C4-2B (cell line): ENCODE measurements around the gene RRP8.

Experiments
- ZFX ChIP-seq: fragments of 450-650 bp; IDR thresholded peaks from 2 replicates; pipeline ENCODE4 v1.6.1; 2017
- TF ChIP-seq, protein P1 (sequence below): fragments of 450-650 bp; conservative IDR thresholded peaks from 2 replicates; pipeline ENCODE4 v1.5.1; 2017; ENCODE audit warnings: mild to moderate bottlenecking

DNA sequence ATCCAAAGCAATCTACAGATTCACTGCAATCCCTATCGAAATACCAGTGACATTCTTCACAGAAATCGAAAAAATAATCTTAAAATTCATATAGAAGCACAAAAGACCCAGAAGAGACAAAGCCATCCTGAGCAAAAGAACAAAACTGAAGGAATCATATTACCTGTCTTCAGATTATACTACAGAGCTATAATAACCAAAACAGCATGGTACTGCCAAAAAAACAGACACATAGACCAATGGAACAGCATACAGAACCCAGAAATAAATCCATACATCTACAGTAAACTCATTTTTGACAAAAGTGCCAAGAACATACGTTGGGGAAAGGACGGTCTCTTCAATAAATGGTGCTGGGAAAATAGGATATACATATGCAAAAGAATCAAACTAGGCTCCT is 18.9 kb downstream of the RRP8 start:
- TF ChIP-seq, protein P1, sequence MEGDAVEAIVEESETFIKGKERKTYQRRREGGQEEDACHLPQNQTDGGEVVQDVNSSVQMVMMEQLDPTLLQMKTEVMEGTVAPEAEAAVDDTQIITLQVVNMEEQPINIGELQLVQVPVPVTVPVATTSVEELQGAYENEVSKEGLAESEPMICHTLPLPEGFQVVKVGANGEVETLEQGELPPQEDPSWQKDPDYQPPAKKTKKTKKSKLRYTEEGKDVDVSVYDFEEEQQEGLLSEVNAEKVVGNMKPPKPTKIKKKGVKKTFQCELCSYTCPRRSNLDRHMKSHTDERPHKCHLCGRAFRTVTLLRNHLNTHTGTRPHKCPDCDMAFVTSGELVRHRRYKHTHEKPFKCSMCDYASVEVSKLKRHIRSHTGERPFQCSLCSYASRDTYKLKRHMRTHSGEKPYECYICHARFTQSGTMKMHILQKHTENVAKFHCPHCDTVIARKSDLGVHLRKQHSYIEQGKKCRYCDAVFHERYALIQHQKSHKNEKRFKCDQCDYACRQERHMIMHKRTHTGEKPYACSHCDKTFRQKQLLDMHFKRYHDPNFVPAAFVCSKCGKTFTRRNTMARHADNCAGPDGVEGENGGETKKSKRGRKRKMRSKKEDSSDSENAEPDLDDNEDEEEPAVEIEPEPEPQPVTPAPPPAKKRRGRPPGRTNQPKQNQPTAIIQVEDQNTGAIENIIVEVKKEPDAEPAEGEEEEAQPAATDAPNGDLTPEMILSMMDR: no peak
- no peak for TF ChIP-seq ZFX
